Adrenal gland (tissue), 12 donors: ENCODE data around the gene TBX4. TPM values are rescaled to one million over a fixed set of nuclear protein-coding genes. Genes with fewer than 3 reads are reported as not detected.

Source experiments
- DNase-seq, 7 donors: peaks; one replicate each; pipeline ENCODE4 v3.0.0-alpha.2; 2019 to 2020
- H3K27ac ChIP-seq, 5 donors: fragments of 200-600 bp; sonication (generic) in 4 of 5; 1 replicate in 3 of 5; 2 replicates in 2 of 5; pipeline versions ENCODE4 v1.5.1 to v1.8.0; 2016 to 2020; ENCODE audit warnings: mild to moderate bottlenecking in 1 of 5
- H3K27me3 ChIP-seq: fragments of 200-600 bp; 2 replicates; pipeline ENCODE4 v1.8.0; 2021
- H3K36me3 ChIP-seq, 2 donors: fragments of 200-600 bp; replicated peaks in 1 of 2; 1 replicate in 1 of 2; 2 replicates in 1 of 2; pipeline versions ENCODE4 v1.5.1 to v1.8.0; 2018 to 2022
- H3K4me1 ChIP-seq, 2 donors: fragments of 200-600 bp; replicated peaks in 1 of 2; 1 replicate in 1 of 2; 2 replicates in 1 of 2; pipeline versions ENCODE4 v1.5.1 to v1.8.0; 2018 to 2021
- H3K4me3 ChIP-seq, 4 donors: fragments of 200-600 bp; sonication (generic) in 3 of 4; one replicate each; pipeline ENCODE4 v1.5.1; 2016 to 2018
- H3K9me3 ChIP-seq, 3 donors: fragments of 200-600 bp; sonication (generic) in 1 of 3; replicated peaks in 1 of 3; 1 replicate in 2 of 3; 2 replicates in 1 of 3; pipeline versions ENCODE4 v1.5.1 to v1.8.0; 2016 to 2021
- POLR2A ChIP-seq, 2 donors: fragments of 450-650 bp; IDR thresholded peaks; one replicate each; pipeline ENCODE4 v1.6.1; 2017; ENCODE audit warnings: antibody characterized with exemption in 2 of 2, mild to moderate bottlenecking in 2 of 2, moderate library complexity in 1 of 2
- WGBS, 4 donors: extraction: QIAGEN DNeasy Blood & Tissue Kit in 2 of 4; methylation state at CpG; one replicate each; pipeline versions ENCODE4 v1.1.5 to v1.1.7; 2013 to 2017; 5-methylcytosine and 5-hydroxymethylcytosine counted together
- intact Hi-C, 2 donors: fragments of 100-400 bp; cut with DNase I; formaldehyde crosslinking; loops; one replicate each; pipeline versions ENCODE4 v1.14.1 to v1.15.0; 2022 to 2023
- polyA plus RNA-seq, 3 donors: library from polyadenylated mRNA; stranded (reverse); fragments of 200-250 nt in 2 of 3; fragments of 350-450 nt in 1 of 3; fragmentation: Illumina TruSeq in 1 of 3; extraction: RNeasy Lipid Tissue Mini Kit (QIAGEN cat#74804) in 1 of 3; gene quantifications; one replicate each; pipeline ENCODE4 v1.2.3, GENCODE V29; 2013 to 2014
- total RNA-seq, 9 donors: library from RNA; depleted of rRNA in 4 of 9; stranded (reverse); fragments of >200 nt in 4 of 9; fragments of 120-200 nt in 1 of 9; fragmentation: NEBNext Ultra II Directional in 1 of 9; extraction: Animal tissue kit (Norgen Biotek cat#: 25700) in 1 of 9; gene quantifications; one replicate each; pipeline versions ENCODE4 v1.1.0 to v1.2.4, GENCODE V29; 2013 to 2023
- TF ChIP-seq, protein P1 (sequence below), 6 experiments: fragments of 450-650 bp in 4 of 6; fragments of 200-600 bp in 2 of 6; sonication (generic) in 1 of 6; IDR thresholded peaks; 1 replicate in 5 of 6; 2 replicates in 1 of 6; pipeline versions ENCODE4 v1.5.1 to v1.8.0; 2016 to 2021; ENCODE audit warnings: antibody characterized with exemption in 6 of 6, mild to moderate bottlenecking in 2 of 6, moderate library complexity in 1 of 6
- donor health status: healthy with polysubstance abuse.
- donor health status: Bipolar disorder and iron deficiency.
- donor health status: DM: yes; HTN: yes; CAD: no.
- donor health status: DM: no; HTN: no; CAD: no.
- donor health status: DM: no; HTN: no; CAD: no.
- donor health status: DM: yes; HTN: yes; CAD: no.

The TBX4 gene
- total and polyA plus RNA-seq, 12 donors, result 0.03 to 0.54 (median 0.21) TPM; not detected in 8

DNA sequence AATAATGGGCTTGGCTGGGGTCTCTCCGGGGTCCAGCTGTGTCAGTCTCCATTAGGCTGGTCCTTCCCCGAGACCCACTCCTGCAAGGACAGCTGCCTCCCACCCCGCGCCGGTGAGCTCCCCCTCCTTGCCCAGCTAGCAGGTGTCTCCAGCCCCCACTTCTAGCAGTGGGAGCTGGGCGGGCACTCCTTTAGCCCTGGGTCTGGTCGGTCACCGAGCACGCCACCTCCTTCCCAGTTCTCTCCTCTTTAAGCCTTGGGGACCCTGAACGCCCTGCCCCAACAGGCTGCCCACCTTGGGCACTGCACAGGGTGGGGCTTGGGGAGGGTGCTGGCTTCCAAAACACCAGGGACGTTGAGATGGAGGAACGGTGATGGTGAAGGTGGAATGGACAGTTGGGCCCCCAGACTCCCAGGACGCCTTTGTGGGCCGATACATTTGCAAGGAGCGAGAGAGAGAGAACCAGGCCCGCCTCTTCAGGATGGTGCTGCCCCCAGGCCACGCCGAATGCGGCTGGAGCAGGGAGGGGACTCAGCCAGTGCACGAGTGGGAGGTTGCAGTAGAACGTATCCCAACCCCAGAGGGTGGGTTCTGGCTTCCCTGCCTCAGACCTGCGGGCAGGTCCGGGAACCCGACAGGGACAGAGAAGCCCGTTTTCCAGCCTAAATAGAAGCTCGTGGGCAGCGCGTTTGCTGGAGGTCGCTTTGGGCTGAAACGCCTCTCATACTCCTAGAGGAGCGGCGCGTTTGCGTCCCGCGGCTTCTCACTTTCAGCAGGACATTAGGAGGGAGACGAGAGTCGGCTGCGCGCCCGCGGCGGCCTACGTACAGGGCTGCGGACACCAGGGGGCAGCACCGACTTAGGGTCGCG, 41.8 kb upstream of the TBX4 start:
- peaks cover 0 to 43% of the 10 kb centered on the region in 2 donors for H3K4me1 ChIP-seq
- DNase-seq, result peak; percentile 54 to 92 (median 74)
- TF ChIP-seq, protein P1, sequence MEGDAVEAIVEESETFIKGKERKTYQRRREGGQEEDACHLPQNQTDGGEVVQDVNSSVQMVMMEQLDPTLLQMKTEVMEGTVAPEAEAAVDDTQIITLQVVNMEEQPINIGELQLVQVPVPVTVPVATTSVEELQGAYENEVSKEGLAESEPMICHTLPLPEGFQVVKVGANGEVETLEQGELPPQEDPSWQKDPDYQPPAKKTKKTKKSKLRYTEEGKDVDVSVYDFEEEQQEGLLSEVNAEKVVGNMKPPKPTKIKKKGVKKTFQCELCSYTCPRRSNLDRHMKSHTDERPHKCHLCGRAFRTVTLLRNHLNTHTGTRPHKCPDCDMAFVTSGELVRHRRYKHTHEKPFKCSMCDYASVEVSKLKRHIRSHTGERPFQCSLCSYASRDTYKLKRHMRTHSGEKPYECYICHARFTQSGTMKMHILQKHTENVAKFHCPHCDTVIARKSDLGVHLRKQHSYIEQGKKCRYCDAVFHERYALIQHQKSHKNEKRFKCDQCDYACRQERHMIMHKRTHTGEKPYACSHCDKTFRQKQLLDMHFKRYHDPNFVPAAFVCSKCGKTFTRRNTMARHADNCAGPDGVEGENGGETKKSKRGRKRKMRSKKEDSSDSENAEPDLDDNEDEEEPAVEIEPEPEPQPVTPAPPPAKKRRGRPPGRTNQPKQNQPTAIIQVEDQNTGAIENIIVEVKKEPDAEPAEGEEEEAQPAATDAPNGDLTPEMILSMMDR (IDR thresholded peaks at IDR 0.05), result peak in 5 of 6 experiments; percentile 8 to 55 (median 49)
- TF ChIP-seq POLR2A (IDR thresholded peaks at IDR 0.05), result no peak
- WGBS, 4 donors, result 26 to 51% (median 39%) methylated on average over 5 to 48 of the region's 48 CpGs
- peak overlapping the region in 4 of 5 donors; percentile 68 to 91 (median 87) for H3K27ac ChIP-seq
- H3K4me3 ChIP-seq, result peak overlapping the region in 2 of 4 donors; percentile 46 to 76
- H3K9me3 ChIP-seq, result no peaks in the 10 kb centered on the region
- H3K27me3 ChIP-seq, result peaks cover 4% of the 10 kb centered on the region
- H3K36me3 ChIP-seq, result peaks cover 0 to 6% of the 10 kb centered on the region in 2 donors
- intact Hi-C loops, result loop anchor here in 1 of 2 donors (10.0 kb wide), 1 partner anchor 144 kb away; no protein-coding TSS in a partner anchor

DNA sequence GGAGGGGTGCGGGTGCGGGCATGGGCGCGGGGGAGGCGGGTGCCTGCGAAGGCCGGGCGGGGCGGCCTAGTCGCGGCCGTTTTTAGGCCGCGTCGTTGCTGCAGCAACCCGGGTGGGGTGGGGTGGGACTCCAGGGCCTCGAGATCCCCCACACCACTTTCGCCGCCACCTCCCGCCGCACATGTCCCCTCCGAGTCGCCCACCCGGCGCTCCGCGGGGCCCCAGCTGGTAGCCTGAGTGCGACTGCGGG, 41.3 kb upstream of the TBX4 start:
- no peak for DNase-seq
- H3K9me3 ChIP-seq, result no peaks in the 10 kb centered on the region
- TF ChIP-seq, protein P1 (IDR thresholded peaks at IDR 0.05), result peak in 1 of 6 experiments; percentile 11
- no peak for TF ChIP-seq POLR2A (IDR thresholded peaks at IDR 0.05)
- H3K27ac ChIP-seq, result peak overlapping the region in 4 of 5 donors; percentile 68 to 91 (median 87)
- peaks cover 0 to 42% of the 10 kb centered on the region in 2 donors for H3K4me1 ChIP-seq
- intact Hi-C loops, result loop anchor here in 1 of 2 donors (10.0 kb wide), 1 partner anchor 144 kb away; no protein-coding TSS in a partner anchor
- H3K27me3 ChIP-seq, result no peaks in the 10 kb centered on the region
- peak overlapping the region in 2 of 4 donors; percentile 46 to 76 for H3K4me3 ChIP-seq
- peaks cover 0 to 3% of the 10 kb centered on the region in 2 donors for H3K36me3 ChIP-seq
- WGBS, 4 donors, result 13 to 14% methylated on average over 18 to 29 of the region's 29 CpGs; no CpG with 5 or more reads in 2 of the 4 donors

- Histone ChIP-seq H3K36me3 (peaks cover 0 to 3% of the 10 kb centered on the region in 2 donors), H3K4me3 (peak overlapping the region in 3 of 4 donors; percentile 31 to 76 (median 46)), H3K27ac (peak overlapping the region; percentile 11 to 91 (median 86)), H3K27me3 (no peaks in the 10 kb centered on the region), H3K9me3 (no peaks in the 10 kb centered on the region), H3K4me1 (peaks cover 0 to 45% of the 10 kb centered on the region in 2 donors)
- no peak for TF ChIP-seq POLR2A (IDR thresholded peaks at IDR 0.05)
- TF ChIP-seq, protein P1 (IDR thresholded peaks at IDR 0.05), result peak in 1 of 6 experiments; percentile 4
- peak; percentile 51 to 81 (median 66) for DNase-seq
- WGBS, 4 donors, result 2 to 8% (median 5%) methylated on average over 9 to 75 of the region's 75 CpGs
- intact Hi-C loops, result loop anchor here in 1 of 2 donors (10.0 kb wide), 1 partner anchor 143 kb away; no protein-coding TSS in a partner anchor
These were observed 40.7 kb upstream of the TBX4 start for GRCh38 chr17:61411261-61412142.
